Measurements from ENCODE around the gene SH3BP2. TPM values are rescaled to one million over a fixed set of nuclear protein-coding genes. Genes with fewer than 3 reads are reported as not detected.

The SH3BP2 gene
- total and polyA plus RNA-seq, 9 donors, result 5.3 to 46.9 (median 22.7) TPM

DNA sequence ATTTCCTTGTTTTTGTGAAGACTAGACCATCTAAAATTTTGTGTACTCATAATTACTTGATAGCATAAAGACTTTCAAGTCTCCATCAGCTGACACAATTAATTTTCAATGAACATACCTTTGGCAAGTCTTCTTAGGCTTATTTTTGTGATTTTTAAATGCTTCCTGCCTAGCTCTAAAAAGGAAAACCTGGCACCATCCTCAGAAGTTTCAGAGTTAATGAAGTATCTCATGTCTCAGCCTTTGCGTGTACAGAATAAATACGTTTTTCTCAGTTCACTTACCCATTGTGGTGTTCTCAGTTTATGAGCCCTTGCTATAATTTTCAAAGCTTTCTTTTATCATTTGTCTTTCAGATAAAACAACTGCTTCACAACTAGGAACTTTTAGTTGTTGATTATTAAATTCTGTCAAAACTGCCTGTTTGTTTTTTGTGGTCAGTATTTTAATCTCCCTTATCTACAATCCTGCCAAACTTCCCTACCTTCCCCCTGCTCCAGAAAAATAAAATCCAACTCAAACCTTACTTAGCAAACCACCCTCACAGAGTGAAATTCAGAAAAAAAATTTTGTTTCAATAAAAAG is 72.4 kb downstream of the SH3BP2 start:
- WGBS, 3 donors, result 16 to 34% (median 32%) methylated on average over 2 of the region's 2 CpGs
- Histone ChIP-seq H3K36me3 (no peaks in the 10 kb centered on the region), H3K9me3 (no peaks in the 10 kb centered on the region), H3K4me1 (ENCODE audit: insufficient read depth) (peaks cover 46% of the 10 kb centered on the region), H3K4me3 (no peak overlapping the region), H3K27me3 (no peaks in the 10 kb centered on the region), H3K27ac (no peak overlapping the region)
- intact Hi-C loops (cut with DNase I), result loop anchor here in 1 of 4 donors (10.0 kb wide), 1 partner anchor 50 kb away; no protein-coding TSS in a partner anchor
- TF ChIP-seq, protein P1, sequence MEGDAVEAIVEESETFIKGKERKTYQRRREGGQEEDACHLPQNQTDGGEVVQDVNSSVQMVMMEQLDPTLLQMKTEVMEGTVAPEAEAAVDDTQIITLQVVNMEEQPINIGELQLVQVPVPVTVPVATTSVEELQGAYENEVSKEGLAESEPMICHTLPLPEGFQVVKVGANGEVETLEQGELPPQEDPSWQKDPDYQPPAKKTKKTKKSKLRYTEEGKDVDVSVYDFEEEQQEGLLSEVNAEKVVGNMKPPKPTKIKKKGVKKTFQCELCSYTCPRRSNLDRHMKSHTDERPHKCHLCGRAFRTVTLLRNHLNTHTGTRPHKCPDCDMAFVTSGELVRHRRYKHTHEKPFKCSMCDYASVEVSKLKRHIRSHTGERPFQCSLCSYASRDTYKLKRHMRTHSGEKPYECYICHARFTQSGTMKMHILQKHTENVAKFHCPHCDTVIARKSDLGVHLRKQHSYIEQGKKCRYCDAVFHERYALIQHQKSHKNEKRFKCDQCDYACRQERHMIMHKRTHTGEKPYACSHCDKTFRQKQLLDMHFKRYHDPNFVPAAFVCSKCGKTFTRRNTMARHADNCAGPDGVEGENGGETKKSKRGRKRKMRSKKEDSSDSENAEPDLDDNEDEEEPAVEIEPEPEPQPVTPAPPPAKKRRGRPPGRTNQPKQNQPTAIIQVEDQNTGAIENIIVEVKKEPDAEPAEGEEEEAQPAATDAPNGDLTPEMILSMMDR (IDR thresholded peaks at IDR 0.05), result no peak
- no peak for TF ChIP-seq EP300 (IDR thresholded peaks at IDR 0.05)
- TF ChIP-seq POLR2A (IDR thresholded peaks at IDR 0.05), result no peak
- DNase-seq, result no peak

DNA sequence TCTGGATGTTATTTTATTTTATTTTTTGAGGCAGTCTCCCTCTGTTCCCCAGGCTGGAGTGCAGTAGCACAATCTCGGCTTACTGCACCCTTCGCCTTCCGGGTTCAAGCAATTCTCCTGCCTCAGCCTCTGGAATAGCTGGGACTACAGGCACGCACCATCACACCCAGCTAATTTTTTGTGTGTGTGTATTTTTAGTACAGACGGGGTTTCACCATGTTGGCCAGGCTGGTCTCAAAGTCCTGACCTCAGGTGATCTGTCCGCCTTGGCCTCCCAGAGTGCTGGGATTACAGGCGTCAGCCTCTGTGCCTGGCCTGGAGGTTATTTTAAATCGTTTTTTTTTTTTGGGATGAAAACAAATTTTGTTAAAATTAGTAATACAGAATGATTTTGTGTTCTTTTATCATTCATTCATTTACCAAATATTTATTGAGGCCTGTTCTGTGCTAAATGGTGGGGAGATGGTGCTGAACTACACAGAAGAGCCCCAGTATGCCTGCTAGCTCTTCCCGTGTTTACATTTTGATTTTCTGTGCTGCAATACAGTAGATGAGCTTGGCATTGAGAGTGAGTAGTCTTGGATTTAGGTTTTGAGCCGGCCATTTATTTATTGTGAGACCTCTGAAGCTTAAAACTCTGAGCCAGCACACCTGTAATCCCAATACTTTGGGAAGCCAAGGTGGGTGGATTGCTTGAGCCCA is 73.4 kb downstream of the SH3BP2 start:
- no peak for DNase-seq
- Histone ChIP-seq H3K4me3 (no peak overlapping the region), H3K27me3 (no peaks in the 10 kb centered on the region), H3K36me3 (no peaks in the 10 kb centered on the region), H3K4me1 (ENCODE audit: insufficient read depth) (peaks cover 43% of the 10 kb centered on the region), H3K27ac (no peak overlapping the region), H3K9me3 (no peaks in the 10 kb centered on the region)
- intact Hi-C loops (cut with DNase I), result loop anchor here in 1 of 4 donors (10.0 kb wide), 1 partner anchor 48 kb away; no protein-coding TSS in a partner anchor
- no peak for TF ChIP-seq EP300 (IDR thresholded peaks at IDR 0.05)
- TF ChIP-seq POLR2A (IDR thresholded peaks at IDR 0.05), result no peak
- TF ChIP-seq, protein P1 (IDR thresholded peaks at IDR 0.05), result no peak
- WGBS, 3 donors, result 48 to 65% (median 55%) methylated on average over 10 of the region's 10 CpGs

DNA sequence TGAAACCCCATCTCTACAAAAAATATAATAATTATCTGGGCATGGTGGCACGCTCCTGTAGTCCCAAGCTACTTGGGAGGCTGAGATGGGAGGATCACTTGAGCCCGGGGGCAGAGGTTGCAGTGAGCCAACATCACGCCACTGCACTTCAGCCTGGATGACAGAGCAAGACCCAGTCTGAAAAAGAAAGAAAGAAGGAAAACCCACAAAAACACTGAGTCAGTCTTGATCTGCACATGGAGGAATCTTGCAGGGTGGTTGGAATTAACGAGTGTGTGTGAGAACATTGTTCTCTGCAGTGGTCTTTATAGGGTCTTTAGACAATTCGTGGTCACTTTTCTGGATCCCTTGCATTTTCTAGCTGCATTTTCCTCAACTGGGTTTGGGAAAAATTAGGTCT is 74.0 kb downstream of the SH3BP2 start:
- WGBS, 3 donors, result 76 to 79% (median 76%) methylated on average over 5 of the region's 5 CpGs
- Histone ChIP-seq H3K27ac (no peak overlapping the region), H3K4me1 (ENCODE audit: insufficient read depth) (peaks cover 38% of the 10 kb centered on the region)

GRCh38 chr4:2867758-2868491 is 75.0 kb downstream of the SH3BP2 start:
- intact Hi-C loops (cut with DNase I), result loop anchor here in 1 of 4 donors (10.0 kb wide), 1 partner anchor 47 kb away; no protein-coding TSS in a partner anchor
- Histone ChIP-seq H3K27me3 (no peaks in the 10 kb centered on the region), H3K4me1 (ENCODE audit: insufficient read depth) (peaks cover 36% of the 10 kb centered on the region), H3K9me3 (no peaks in the 10 kb centered on the region), H3K36me3 (no peaks in the 10 kb centered on the region), H3K27ac (peak overlapping the region; percentile 22 to 56), H3K4me3 (peak overlapping the region; percentile 9)
- TF ChIP-seq, protein P1 (IDR thresholded peaks at IDR 0.05), result no peak
- TF ChIP-seq POLR2A (IDR thresholded peaks at IDR 0.05) (no peak), EP300 (IDR thresholded peaks at IDR 0.05) (no peak)
- peak; percentile 32 to 61 (median 41) for DNase-seq
- 1 to 5% (median 2%) methylated on average over 10 of the region's 10 CpGs for WGBS, 3 donors

More for the DNA sequence above, 74.0 kb downstream of the SH3BP2 start:
- Histone ChIP-seq H3K9me3 (no peaks in the 10 kb centered on the region), H3K36me3 (no peaks in the 10 kb centered on the region), H3K27me3 (no peaks in the 10 kb centered on the region), H3K4me3 (no peak overlapping the region)
- intact Hi-C loops (cut with DNase I), result loop anchor here in 1 of 4 donors (10.0 kb wide), 1 partner anchor 48 kb away; no protein-coding TSS in a partner anchor
- TF ChIP-seq, protein P1 (IDR thresholded peaks at IDR 0.05), result no peak
- no peak for TF ChIP-seq EP300 (IDR thresholded peaks at IDR 0.05)
- TF ChIP-seq POLR2A (IDR thresholded peaks at IDR 0.05), result no peak
- no peak for DNase-seq
